SK-N-SH (cell line): ENCODE results near the gene ZMAT5. TPM values are rescaled to one million over a fixed set of nuclear protein-coding genes. Genes with fewer than 3 reads are reported as not detected.

Source experiments
- CTCF ChIA-PET: fragments of 300-600, 350-600 bp; formaldehyde crosslinking; extraction: SDS; loops from one replicate; lab custom pipeline; 2021; lab: Yijun Ruan, JAX
- POLR2A ChIA-PET: fragments of 350-600 bp; sonication (Branson Sonifier 250); formaldehyde crosslinking; extraction: SDS; loops from one replicate; lab custom pipeline; 2020; ENCODE audit warnings: antibody characterized with exemption, inconsistent platforms; lab: Yijun Ruan, JAX
- DNase-seq: peaks from one replicate; pipeline ENCODE4 v3.0.0; 2012
- H2AFZ ChIP-seq: fragments of 200-600 bp; sonication (generic); 2 replicates; pipeline ENCODE4 v1.8.1; 2016; ENCODE audit warnings: antibody characterized with exemption, mild to moderate bottlenecking, low read depth
- H3F3A ChIP-seq: fragments of 200-600 bp; sonication (generic); replicated peaks from 2 replicates; pipeline ENCODE3; 2016; ENCODE audit warnings: antibody characterized with exemption, mild to moderate bottlenecking; ENCODE audit not compliant: insufficient read depth
- H3K27ac ChIP-seq, 2 experiments: fragments of 200-500 bp in 1 of 2; fragments of 200-600 bp in 1 of 2; sonication (Bioruptor generic) in 1 of 2; sonication (generic), shearing (Covaris generic) in 1 of 2; 2 replicates each; pipeline versions ENCODE4 v1.5.1 to v1.6.1; 2014 to 2016; ENCODE audit warnings: low read depth in 2 of 2, inconsistent platforms in 1 of 2, low read length in 1 of 2, mild to moderate bottlenecking in 1 of 2, mixed read lengths in 1 of 2
- H3K27me3 ChIP-seq: fragments of 200-600 bp; sonication (generic), shearing (Covaris generic); 2 replicates; pipeline ENCODE4 v1.6.1; 2016; ENCODE audit warnings: mixed run types; ENCODE audit not compliant: insufficient read depth
- H3K36me3 ChIP-seq, 2 experiments: fragments of 200-500 bp in 1 of 2; fragments of 200-600 bp in 1 of 2; sonication (Bioruptor generic) in 1 of 2; sonication (generic) in 1 of 2; replicated peaks in 1 of 2; 2 replicates each; pipeline versions ENCODE3 to v1.5.1; 2014 to 2016; ENCODE audit warnings: low read length in 1 of 2, mild to moderate bottlenecking in 1 of 2; ENCODE audit not compliant: insufficient read depth in 2 of 2, control insufficient read depth in 1 of 2
- H3K4me1 ChIP-seq, 2 experiments: fragments of 200-500 bp in 1 of 2; fragments of 200-600 bp in 1 of 2; sonication (Bioruptor generic) in 1 of 2; sonication (generic), shearing (Covaris generic) in 1 of 2; 2 replicates each; pipeline versions ENCODE4 v1.5.1 to v1.6.1; 2014 to 2016; ENCODE audit warnings: low read depth in 1 of 2, low read length in 1 of 2, mixed run types in 1 of 2; ENCODE audit not compliant: insufficient read depth in 2 of 2, control insufficient read depth in 1 of 2
- H3K4me2 ChIP-seq: fragments of 200-600 bp; sonication (generic), shearing (Covaris generic); 2 replicates; pipeline ENCODE4 v1.6.1; 2017; ENCODE audit warnings: mixed run types
- H3K4me3 ChIP-seq, 2 experiments: fragments of 200-500 bp in 1 of 2; fragments of 200-600 bp in 1 of 2; sonication (Bioruptor generic) in 1 of 2; sonication (generic), shearing (Covaris generic) in 1 of 2; 2 replicates each; pipeline versions ENCODE4 v1.5.1 to v1.8.1; 2014 to 2016; ENCODE audit warnings: low read depth in 2 of 2, inconsistent platforms in 1 of 2, low read length in 1 of 2, mild to moderate bottlenecking in 1 of 2, mixed read lengths in 1 of 2, moderate library complexity in 1 of 2
- H3K79me2 ChIP-seq: fragments of 200-600 bp; sonication (generic); 2 replicates; pipeline ENCODE4 v1.8.1; 2017; ENCODE audit warnings: mild to moderate bottlenecking; ENCODE audit not compliant: insufficient read depth
- H3K9ac ChIP-seq: fragments of 200-600 bp; sonication (generic); 2 replicates; pipeline ENCODE4 v1.6.1; 2017; ENCODE audit warnings: mixed run types
- H3K9me2 ChIP-seq: fragments of 200-600 bp; sonication (generic); 2 replicates; pipeline ENCODE4 v1.6.1; 2017; ENCODE audit warnings: mixed run types
- H3K9me3 ChIP-seq: fragments of 200-600 bp; sonication (generic); 2 replicates; pipeline ENCODE4 v1.6.1; 2017; ENCODE audit warnings: mixed run types, mild to moderate bottlenecking, moderate library complexity
- H4K20me1 ChIP-seq: fragments of 200-600 bp; sonication (generic); 2 replicates; pipeline ENCODE4 v1.6.1; 2017; ENCODE audit warnings: mild to moderate bottlenecking, mixed run types; ENCODE audit not compliant: insufficient read depth
- CHD2 ChIP-seq: fragments of 150-350 bp; IDR thresholded peaks from 2 replicates; pipeline ENCODE4 v1.6.1; 2018; ENCODE audit warnings: low read length; ENCODE audit not compliant: partially characterized antibody
- CTCF ChIP-seq: fragments of 200-600 bp; sonication (generic); IDR thresholded peaks from 2 replicates; pipeline ENCODE4 v1.6.1; 2017; ENCODE audit warnings: antibody characterized with exemption, mild to moderate bottlenecking, moderate library complexity
- EP300 ChIP-seq, 2 experiments: IDR thresholded peaks; 2 replicates each; pipeline versions ENCODE4 v1.4.0 to v1.6.1; 2012; ENCODE audit warnings: borderline replicate concordance in 1 of 2, low read depth in 1 of 2, low read length in 1 of 2
- EZH2phosphoT487 ChIP-seq: fragments of 200-600 bp; sonication (generic); IDR thresholded peaks from 2 replicates; pipeline ENCODE4 v1.6.1; 2017; ENCODE audit warnings: low read depth, mixed run types, mild to moderate bottlenecking, antibody characterized with exemption, moderate library complexity, borderline replicate concordance
- FOXJ3 ChIP-seq: sonication (generic); formaldehyde crosslinking; IDR thresholded peaks from 2 replicates; pipeline ENCODE4 v1.5.1; 2020; ENCODE audit warnings: mild to moderate bottlenecking, missing genetic modification reagents
- GATA2 ChIP-seq: sonication (generic); formaldehyde crosslinking; IDR thresholded peaks from 2 replicates; pipeline ENCODE4 v1.5.0; 2020; ENCODE audit warnings: mild to moderate bottlenecking, missing genetic modification reagents
- MEF2A ChIP-seq: IDR thresholded peaks from 2 replicates; pipeline ENCODE4 v1.4.0; 2012; ENCODE audit warnings: low read depth, borderline replicate concordance
- NRF1 ChIP-seq: IDR thresholded peaks from 2 replicates; pipeline ENCODE4 v1.6.1; 2012; ENCODE audit warnings: low read depth, mild to moderate bottlenecking, low read length
- REST ChIP-seq: IDR thresholded peaks from 2 replicates; pipeline ENCODE4 v1.6.1; 2012; ENCODE audit warnings: mild to moderate bottlenecking, low read depth, low read length, moderate library complexity
- TCF12 ChIP-seq: IDR thresholded peaks from 2 replicates; pipeline ENCODE4 v1.4.0; 2012
- USF1 ChIP-seq: IDR thresholded peaks from 2 replicates; pipeline ENCODE4 v1.4.0; 2012; ENCODE audit warnings: low read depth, borderline replicate concordance
- USF2 ChIP-seq: fragments of 150-350 bp; IDR thresholded peaks from 2 replicates; pipeline ENCODE4 v1.6.1; 2017; ENCODE audit warnings: antibody characterized with exemption, low read length, low read depth, borderline replicate concordance
- WGBS: methylation state at CpG from one replicate; pipeline ENCODE4 v1.1.6; 2017; ENCODE audit warnings: low lambda C conversion rate; 5-methylcytosine and 5-hydroxymethylcytosine counted together
- polyA plus RNA-seq, 3 experiments: library from polyadenylated mRNA; depleted of rRNA; stranded (reverse); fragments of >200 nt; gene quantifications; 2 replicates each; pipeline ENCODE4 v1.2.3, GENCODE V29; 2012

Gene ZMAT5
- polyA plus RNA-seq, 1 of the 3 experiments (the other 2 are of a cell fraction) = 35.0 TPM

- Histone ChIP-seq H3K9me2 (no peaks in the 10 kb centered on the region), H4K20me1 (no peaks in the 10 kb centered on the region), H3K9ac (no peak overlapping the region)
- no peak for TF ChIP-seq EP300 (IDR thresholded peaks at IDR 0.05; ENCODE audit: borderline replicate concordance in 1 of 2, low read depth in 1 of 2, low read length in 1 of 2)
- no peak for TF ChIP-seq USF1
- no peak for TF ChIP-seq REST
- TF ChIP-seq EZH2phosphoT487 = no peak
- no peak for TF ChIP-seq FOXJ3 (CRISPR knock-in tag)
- TF ChIP-seq CHD2 = no peak
- TF ChIP-seq TCF12 = no peak
- no peak for TF ChIP-seq NRF1
- TF ChIP-seq CTCF = no peak
- TF ChIP-seq MEF2A = no peak
- TF ChIP-seq USF2 = no peak
- no peak for TF ChIP-seq GATA2 (CRISPR knock-in tag)
- TF ChIP-seq, all 33 proteins: peak for 0
- H3K4me1 ChIP-seq = no peaks in the 10 kb centered on the region
- no peaks in the 10 kb centered on the region for H3K79me2 ChIP-seq
- H3K36me3 ChIP-seq = peaks cover 42 to 63% of the 10 kb centered on the region in 2 experiments
- CTCF ChIA-PET = interaction anchor here (1.1 to 1.2 kb wide), 2 partner anchors 180 to 278 kb away, joined by 3 to 4 read pairs; no protein-coding TSS in a partner anchor
- 92% methylated on average over 2 of the region's 2 CpGs for WGBS
- H3K4me2 ChIP-seq = no peak overlapping the region
- H3K4me3 ChIP-seq = no peak overlapping the region
- no peak overlapping the region for H3K27ac ChIP-seq
- no peak overlapping the region for H2AFZ ChIP-seq
- H3F3A ChIP-seq = no peaks in the 10 kb centered on the region
- H3K9me3 ChIP-seq = no peaks in the 10 kb centered on the region
- no peaks in the 10 kb centered on the region for H3K27me3 ChIP-seq
- POLR2A ChIA-PET = no interaction called here
- no peak for DNase-seq
Observed at GRCh38 chr22:29810216-29810615, 43.4 kb upstream of the ZMAT5 start.
